ENCODE data around the gene FAM110D.

The FAM110D gene

GRCh38 chr1:26158908-26159742, at the start of gene FAM110D:
Gene FAM110D, plus strand, starts transcription at chr1:26159079. Its CDS starts 2,213 bp downstream, at chr1:26161292.
- DNase-seq = no peak

GRCh38 chr1:26109229-26110164, 49.4 kb upstream of the FAM110D start:
- no peak for DNase-seq

DNA sequence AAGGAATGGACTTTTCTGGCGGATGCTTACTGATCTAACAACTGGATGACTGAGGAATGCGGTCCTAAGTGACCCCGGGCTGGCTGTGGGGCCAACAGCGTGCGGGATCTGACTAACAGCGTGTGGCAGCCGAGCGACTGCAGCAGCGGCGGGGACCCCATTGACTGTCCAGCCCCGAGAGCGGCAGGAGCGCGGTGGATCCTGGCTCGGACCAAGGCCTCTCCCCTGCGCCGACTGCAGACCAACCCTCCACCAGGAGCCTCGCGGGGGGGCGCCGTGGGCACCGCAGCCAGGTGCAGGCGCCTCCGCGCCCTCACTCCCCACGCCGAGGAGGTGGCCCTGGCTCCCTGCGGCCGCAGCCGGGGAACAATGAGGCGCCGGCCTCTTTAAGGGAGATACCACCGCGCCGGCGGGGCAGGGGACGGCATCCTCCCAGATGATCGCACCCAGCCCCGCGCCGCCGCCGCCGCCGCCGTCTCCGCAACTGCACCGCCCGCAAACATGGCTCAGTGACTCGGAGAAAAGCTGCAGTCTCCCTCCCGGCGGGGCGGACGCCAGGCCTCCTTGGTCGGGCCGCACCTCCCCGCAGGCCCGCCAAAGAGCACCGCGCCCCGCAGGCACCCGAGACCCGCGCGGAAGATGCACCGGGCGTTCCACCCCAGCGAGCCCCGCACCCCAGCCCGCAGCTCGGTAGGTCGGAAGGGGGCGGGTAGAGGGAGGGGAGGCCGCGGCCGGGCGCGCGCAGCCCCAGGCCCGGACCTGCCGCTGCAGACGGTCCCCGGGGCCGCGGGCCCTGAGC, 47.9 kb upstream of the FAM110D start:
- DNase-seq = peak in 52 of 56 donors; percentile 6 to 86 (median 69)

DNA sequence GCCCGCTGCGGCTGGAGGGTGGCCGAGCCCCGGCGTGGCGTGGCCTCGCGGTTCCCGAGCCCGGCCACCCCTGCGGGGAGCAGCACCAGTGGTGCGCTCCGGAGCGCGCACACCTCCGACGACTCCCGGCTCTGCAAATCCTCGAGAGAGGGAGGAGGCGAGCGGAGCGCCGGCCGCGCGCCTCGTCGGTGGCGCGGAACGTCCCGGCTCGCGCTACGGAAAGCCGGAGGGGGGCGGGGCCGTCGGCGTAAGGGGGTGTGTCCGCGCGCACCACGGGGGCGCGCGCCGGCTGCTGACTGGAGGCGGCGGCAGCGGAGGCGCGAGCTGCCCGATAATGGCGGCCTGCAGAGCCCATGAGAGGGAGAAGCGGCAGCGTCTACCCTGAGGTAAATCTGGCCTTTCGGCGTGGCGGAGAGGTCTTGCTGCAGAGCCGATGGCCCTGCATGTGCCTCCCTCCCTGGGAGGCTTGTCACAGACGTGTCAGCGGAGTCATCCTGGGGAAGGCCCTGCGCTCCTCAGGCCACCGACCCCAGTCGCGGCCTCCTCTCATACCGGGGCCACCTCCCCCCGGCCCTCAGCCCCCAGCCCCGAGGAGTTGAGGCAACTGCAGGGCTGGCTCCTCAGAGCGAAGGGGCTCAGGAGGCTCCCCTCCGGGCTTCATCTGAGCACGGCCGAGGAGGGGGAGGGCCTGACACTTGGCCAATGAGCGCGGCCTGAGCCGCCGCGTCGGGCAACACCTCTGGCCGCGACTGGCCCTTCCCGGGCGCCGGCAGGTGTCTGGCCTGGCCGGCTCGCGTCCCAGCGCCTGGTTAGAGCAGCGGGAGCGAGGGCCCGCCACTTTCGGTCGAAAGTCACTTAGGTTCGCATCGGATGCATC, 47.1 kb upstream of the FAM110D start, which contains the start of gene PDIK1L:
PDIK1L (plus strand) TSS at position 295 of the 877 bp plus-strand sequence. CDS start 2,485 bp downstream, outside the sequence.
- DNase-seq = peak; percentile 40 to 95 (median 85)

DNA sequence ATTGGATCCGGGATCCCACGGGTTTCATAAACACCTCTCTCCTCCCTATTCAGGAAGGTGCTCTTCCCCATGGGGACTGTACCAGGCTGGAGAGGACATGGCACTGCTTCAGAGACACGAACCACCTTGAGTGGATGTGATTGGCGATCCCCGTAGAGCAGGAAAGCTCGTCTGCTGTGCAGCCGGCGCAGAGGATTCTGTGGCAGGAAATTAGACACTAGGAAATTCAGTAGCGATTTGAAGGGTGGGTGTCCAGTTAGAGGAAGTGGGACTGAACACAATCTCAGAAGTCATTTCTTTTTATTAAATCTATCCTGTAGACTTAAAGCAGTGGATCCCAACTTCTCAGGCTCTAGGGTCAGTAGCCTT, 46.5 kb upstream of the FAM110D start:
- DNase-seq = peak in 1 of 56 donors; percentile 25

- no peak for DNase-seq
Measured at GRCh38 chr1:26114165-26114927, 44.5 kb upstream of the FAM110D start.

GRCh38 chr1:26119892-26120608, 38.8 kb upstream of the FAM110D start:
- DNase-seq = no peak

DNA sequence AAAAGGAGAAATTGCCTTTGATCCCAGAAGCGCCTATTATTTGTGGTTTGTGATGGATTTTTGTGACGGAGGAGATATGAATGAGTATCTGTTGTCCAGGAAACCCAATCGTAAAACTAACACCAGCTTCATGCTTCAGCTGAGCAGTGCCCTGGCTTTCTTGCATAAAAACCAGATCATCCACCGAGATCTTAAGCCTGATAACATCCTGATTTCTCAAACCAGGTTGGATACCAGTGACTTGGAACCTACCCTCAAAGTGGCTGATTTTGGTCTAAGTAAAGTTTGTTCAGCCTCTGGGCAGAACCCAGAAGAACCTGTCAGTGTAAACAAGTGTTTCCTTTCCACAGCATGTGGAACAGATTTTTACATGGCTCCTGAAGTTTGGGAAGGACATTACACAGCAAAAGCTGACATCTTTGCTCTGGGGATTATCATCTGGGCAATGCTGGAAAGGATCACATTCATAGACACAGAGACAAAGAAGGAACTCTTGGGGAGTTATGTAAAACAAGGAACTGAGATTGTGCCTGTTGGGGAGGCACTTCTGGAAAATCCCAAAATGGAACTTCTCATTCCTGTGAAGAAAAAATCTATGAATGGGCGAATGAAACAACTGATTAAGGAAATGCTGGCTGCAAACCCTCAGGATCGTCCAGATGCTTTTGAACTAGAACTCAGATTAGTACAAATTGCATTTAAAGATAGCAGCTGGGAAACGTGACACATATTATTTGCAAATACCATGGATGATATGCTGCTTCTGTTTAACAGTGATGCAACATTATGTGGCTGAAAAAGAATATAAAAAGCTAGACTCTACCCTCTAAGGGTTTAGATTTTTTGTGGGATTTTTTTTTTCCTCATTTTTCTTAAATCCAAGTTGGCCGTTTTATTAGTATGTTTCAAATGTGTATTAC, 36.8 kb upstream of the FAM110D start:
- DNase-seq = no peak

DNA sequence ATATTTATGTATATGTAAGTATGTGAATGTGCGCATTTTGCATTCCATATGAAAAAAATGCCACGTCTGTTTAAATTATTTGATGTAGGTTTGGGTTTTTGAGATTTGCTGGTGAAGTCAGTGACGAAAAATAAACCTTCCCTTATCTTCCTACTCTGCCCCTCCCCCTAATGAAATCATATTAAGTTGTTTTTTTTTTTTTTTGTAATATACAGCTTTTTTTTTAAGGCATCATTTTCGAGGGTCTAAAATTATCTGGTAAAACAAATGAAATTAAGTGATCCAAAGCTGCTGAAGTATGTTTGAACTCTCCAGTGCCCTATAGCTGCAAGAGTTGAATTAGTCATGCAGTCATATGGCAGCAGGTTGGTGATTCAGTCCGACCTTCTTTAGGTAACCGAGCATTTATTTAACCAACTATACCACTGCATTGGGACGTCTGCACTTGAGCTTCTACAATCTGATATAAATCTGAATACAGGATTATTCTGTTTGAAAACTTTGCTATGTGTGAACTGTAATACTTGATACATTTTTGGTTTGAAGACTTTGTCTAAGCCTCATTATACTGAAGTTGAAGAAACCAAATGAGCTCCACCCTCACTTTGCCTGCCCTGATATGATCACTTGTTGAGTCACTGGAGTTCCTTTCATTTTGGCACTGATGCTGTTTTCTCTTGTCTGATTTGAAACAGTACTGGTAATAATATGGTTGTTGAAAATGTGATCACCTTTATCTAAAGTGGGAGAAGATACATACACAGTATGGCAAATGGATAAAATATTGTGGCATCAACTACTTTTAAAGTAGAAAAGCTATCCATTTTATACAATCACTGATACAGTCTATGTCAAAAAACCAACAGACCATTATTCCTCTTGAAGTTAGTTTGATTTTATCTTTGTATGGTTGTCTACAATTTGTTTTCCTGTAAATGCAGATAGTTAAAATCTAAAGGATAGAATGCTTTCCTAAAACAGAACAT, 35.6 kb upstream of the FAM110D start:
- DNase-seq = no peak

- DNase-seq = no peak
Measured at GRCh38 chr1:26124418-26125331, 34.2 kb upstream of the FAM110D start.

GRCh38 chr1:26125382-26125781, 33.5 kb upstream of the FAM110D start:
- DNase-seq = no peak

DNA sequence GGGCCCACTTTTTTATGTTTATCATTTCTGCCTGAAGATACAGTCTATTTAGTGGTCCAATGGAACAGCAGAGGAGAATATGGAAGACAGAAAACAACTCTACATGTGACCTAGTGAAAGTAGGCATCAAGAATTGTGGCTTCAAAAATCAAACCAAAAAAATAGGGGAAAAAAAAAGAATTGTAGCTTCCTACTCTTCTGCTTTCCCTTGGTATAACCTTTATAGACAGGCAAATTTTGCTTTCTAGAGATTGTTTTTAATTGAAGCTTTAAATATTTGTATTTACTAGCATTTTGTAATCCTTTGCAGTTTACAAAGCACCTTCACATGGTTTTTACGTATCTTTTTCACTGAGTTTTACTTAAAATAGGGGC, 32.9 kb upstream of the FAM110D start:
- DNase-seq = no peak

GRCh38 chr1:26126321-26127084, 32.4 kb upstream of the FAM110D start:
- no peak for DNase-seq
